Measurements from ENCODE around the gene OSBPL2.

DNA sequence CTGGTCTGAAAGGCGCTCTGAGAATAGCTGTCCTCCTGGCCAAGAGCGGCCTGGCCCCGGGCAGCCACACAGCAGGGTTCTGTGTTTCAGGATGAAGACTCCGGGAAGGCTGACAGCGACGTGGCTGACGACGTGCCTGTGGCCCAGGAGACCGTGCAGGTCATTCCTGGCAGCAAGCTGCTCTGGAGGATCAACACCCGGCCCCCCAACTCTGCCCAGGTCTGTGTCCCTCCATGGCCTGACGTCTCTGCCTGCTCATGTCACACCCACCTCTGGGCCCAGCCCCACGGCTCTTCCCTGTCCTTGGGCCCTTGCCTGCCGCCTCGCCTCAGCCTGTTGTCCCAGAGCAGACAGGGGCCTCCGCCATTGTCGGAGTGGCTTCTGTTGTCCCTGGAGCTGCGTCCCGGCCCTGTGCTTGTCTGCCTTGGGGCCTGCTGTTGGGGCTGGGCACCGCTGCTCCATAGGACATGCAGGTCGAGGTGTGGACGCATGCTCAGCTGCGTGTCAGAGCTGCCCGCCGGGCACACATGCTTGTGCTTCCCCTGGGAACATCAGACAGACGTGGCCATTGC lies 48.3 kb downstream of the OSBPL2 start:
- TF ChIP-seq, protein P1, sequence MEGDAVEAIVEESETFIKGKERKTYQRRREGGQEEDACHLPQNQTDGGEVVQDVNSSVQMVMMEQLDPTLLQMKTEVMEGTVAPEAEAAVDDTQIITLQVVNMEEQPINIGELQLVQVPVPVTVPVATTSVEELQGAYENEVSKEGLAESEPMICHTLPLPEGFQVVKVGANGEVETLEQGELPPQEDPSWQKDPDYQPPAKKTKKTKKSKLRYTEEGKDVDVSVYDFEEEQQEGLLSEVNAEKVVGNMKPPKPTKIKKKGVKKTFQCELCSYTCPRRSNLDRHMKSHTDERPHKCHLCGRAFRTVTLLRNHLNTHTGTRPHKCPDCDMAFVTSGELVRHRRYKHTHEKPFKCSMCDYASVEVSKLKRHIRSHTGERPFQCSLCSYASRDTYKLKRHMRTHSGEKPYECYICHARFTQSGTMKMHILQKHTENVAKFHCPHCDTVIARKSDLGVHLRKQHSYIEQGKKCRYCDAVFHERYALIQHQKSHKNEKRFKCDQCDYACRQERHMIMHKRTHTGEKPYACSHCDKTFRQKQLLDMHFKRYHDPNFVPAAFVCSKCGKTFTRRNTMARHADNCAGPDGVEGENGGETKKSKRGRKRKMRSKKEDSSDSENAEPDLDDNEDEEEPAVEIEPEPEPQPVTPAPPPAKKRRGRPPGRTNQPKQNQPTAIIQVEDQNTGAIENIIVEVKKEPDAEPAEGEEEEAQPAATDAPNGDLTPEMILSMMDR (IDR thresholded peaks at IDR 0.05), result no peak
- no peak for TF ChIP-seq POLR2AphosphoS5 (IDR thresholded peaks at IDR 0.05; ENCODE audit: low read depth, low read length)
- no peak for TF ChIP-seq SIN3A (IDR thresholded peaks at IDR 0.05; ENCODE audit: borderline replicate concordance, insufficient read depth, low read depth, low read length)
- TF ChIP-seq TCF7L2 (IDR thresholded peaks at IDR 0.05; ENCODE audit: low read depth, low read length), result no peak
